AG04449 (cell line): ENCODE measurements around the gene ROBO1.

ENCODE experiments used
- CTCF ChIA-PET: fragments of 350-600 bp; formaldehyde crosslinking; extraction: SDS; loops from one replicate; lab custom pipeline; 2021; ENCODE audit warnings: antibody characterized with exemption; lab: Yijun Ruan, JAX
- POLR2A ChIA-PET: fragments of 400-600, 350-600 bp; formaldehyde crosslinking; extraction: SDS; loops from one replicate; lab custom pipeline; 2020; ENCODE audit warnings: antibody characterized with exemption, inconsistent platforms; lab: Yijun Ruan, JAX
- DNase-seq: peaks from one replicate; pipeline ENCODE4 v3.0.0-alpha.2; 2010; ENCODE audit warnings: low read depth, low spot score
- H3K4me3 ChIP-seq: 2 replicates; pipeline ENCODE4 v1.5.1; 2011; ENCODE audit warnings: low read depth, mild to moderate bottlenecking, control low read depth, low read length
- TF ChIP-seq, protein P1 (sequence below): IDR thresholded peaks from one replicate; pipeline ENCODE4 v1.5.1; 2011; ENCODE audit warnings: mild to moderate bottlenecking, moderate library complexity, low read length, control low read depth, inconsistent platforms; ENCODE audit not compliant: insufficient read depth; ENCODE audit errors: missing control alignments

The ROBO1 gene

DNA sequence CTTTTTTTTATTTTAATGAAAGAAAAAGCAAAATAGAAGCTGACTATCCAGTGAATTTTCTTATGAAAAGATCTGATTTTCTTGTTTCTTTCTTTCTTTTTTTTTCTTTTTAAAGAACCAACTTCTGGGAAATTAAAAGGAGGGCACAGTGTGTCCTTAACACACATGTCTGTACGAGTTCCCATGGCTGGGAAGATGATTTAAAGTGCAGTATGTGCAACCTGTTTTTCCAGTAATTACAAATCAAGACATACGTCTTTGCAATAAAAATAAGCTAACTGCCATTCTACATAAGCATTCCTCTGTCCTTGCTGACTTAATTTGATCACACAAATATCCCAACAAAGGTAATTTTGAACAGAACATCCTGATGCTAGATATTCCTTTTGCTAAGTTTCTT, 416.1 kb downstream of the ROBO1 start:
- POLR2A ChIA-PET = no interaction called here
- TF ChIP-seq, protein P1, sequence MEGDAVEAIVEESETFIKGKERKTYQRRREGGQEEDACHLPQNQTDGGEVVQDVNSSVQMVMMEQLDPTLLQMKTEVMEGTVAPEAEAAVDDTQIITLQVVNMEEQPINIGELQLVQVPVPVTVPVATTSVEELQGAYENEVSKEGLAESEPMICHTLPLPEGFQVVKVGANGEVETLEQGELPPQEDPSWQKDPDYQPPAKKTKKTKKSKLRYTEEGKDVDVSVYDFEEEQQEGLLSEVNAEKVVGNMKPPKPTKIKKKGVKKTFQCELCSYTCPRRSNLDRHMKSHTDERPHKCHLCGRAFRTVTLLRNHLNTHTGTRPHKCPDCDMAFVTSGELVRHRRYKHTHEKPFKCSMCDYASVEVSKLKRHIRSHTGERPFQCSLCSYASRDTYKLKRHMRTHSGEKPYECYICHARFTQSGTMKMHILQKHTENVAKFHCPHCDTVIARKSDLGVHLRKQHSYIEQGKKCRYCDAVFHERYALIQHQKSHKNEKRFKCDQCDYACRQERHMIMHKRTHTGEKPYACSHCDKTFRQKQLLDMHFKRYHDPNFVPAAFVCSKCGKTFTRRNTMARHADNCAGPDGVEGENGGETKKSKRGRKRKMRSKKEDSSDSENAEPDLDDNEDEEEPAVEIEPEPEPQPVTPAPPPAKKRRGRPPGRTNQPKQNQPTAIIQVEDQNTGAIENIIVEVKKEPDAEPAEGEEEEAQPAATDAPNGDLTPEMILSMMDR = no peak
- CTCF ChIA-PET = interaction anchor here (2.7 kb wide), 1 partner anchor 10 kb away, joined by 16 read pairs; no protein-coding TSS in a partner anchor
- no peak overlapping the region for H3K4me3 ChIP-seq
- DNase-seq = no peak

- H3K4me3 ChIP-seq = no peak overlapping the region
- DNase-seq = no peak
- POLR2A ChIA-PET = no interaction called here
- TF ChIP-seq, protein P1 = no peak
- CTCF ChIA-PET = no interaction called here
Observed at GRCh38 chr3:79344876-79345871, 422.6 kb downstream of the ROBO1 start.

- TF ChIP-seq, protein P1 = no peak
- ChIA-PET CTCF (interaction anchor here (2.2 kb wide), 1 partner anchor 21 kb away, joined by 5 read pairs; no protein-coding TSS in a partner anchor), POLR2A (no interaction called here)
- H3K4me3 ChIP-seq = no peak overlapping the region
- no peak for DNase-seq
Observed at GRCh38 chr3:79341961-79342360, 425.8 kb downstream of the ROBO1 start.

DNA sequence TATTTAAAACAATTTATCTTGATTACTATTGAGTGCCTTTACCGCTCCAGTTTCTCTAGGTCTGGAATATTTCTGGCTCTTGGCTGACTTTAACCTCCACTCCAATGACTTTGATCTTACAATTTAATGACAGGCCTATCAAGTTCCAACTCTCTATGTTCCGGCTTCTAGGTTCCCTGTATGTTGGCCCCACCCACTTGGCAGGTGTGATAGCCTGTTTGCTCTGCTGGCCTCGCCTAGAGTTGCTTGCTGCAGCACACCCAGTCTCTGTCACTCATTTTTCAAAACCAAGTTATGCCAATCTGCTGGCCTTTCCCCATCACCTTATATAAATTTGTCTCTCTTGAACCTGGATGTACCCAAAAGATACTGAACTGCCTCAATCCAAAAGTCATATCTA, 428.0 kb downstream of the ROBO1 start:
- ChIA-PET CTCF (no interaction called here), POLR2A (no interaction called here)
- DNase-seq = no peak
- no peak overlapping the region for H3K4me3 ChIP-seq
- TF ChIP-seq, protein P1 = no peak

DNA sequence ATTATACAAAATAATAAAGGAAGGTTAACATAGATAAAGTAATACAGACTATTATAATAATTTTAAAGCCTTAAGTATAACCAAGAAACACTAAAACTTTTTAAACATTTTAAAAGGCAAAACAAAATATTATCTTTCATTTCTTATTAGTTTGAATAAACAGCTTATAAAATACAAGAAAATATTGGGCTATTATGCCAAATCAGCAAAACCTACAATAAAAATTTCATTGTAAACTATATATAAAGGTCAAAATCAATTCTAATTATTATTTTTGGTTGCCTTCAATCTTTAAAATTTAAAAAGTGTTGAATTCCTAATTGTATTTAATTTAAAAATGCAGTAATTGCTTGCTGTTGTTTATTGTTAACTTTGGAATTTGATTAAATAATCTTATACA, 430.0 kb downstream of the ROBO1 start:
- POLR2A ChIA-PET = no interaction called here

DNA sequence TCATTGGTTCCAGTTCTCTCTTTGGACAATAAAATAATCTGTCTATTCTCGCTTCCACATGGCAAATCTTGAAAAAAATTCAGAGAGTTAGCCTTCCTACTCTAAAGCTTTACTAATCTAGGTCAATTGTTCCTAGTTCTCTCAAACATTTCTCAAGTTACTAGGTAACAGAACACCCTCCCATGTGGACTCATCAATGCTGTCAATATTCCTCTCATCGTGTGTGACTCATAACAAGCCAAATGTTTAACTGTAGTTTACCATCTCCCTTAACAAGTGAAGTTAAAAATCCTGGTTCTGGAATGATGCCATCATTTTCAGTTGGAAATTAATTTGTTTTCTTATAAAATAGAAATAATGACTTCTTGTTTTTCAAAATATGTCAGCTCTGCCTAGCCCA, 438.6 kb downstream of the ROBO1 start:
- ChIA-PET POLR2A (no interaction called here), CTCF (interaction anchor here (1.0 kb wide), 1 partner anchor 33 kb away, joined by 3 read pairs; no protein-coding TSS in a partner anchor)
- H3K4me3 ChIP-seq = no peak overlapping the region
- no peak for DNase-seq
- TF ChIP-seq, protein P1 = no peak

More for the DNA sequence above, 430.0 kb downstream of the ROBO1 start:
- TF ChIP-seq, protein P1 = no peak
- no peak overlapping the region for H3K4me3 ChIP-seq
- no peak for DNase-seq
- CTCF ChIA-PET = no interaction called here
